ENCODE data around the gene RPS23.

DNA sequence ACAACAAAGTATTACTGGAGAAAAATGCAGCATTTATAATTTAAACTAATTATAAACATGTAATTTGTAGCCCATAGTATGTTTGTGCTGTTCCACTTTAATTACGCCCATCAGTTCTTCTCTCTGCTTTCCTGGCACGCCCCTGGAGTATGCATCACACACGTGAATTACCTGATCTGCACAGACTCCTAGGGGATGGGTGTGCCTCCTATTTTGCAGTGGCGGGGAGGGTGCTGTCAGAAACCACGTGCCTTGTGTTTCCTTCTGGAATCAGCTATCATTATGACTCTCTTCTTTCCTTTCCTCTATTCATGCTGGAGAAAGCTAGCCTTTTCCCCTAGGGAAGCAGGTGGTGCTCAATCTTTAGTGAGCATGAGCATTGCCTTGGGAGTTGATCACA lies 43.3 kb downstream of the RPS23 start:
- TF ChIP-seq POLR2A (IDR thresholded peaks at IDR 0.05; ENCODE audit: low read depth, low read length) (no peak), POLR2AphosphoS5 (IDR thresholded peaks at IDR 0.05; ENCODE audit: low read depth, low read length) (no peak), SPI1 (IDR thresholded peaks at IDR 0.05; ENCODE audit: low read depth, low read length) (no peak), POU2F2 (IDR thresholded peaks at IDR 0.05; ENCODE audit: low read depth, low read length) (no peak), TAF1 (IDR thresholded peaks at IDR 0.05; ENCODE audit: low read depth, low read length) (no peak)
